Activated CD8-positive, alpha-beta memory T cell treated with anti-CD3 and anti-CD28 coated beads, Interleukin-2, amount 50 U/mL, for 48 hours (primary cell): ENCODE results near the gene HSCB.
"Not testable (repeated sequence)": the region's sequence is repeated elsewhere in the genome, so short reads cannot be mapped to it uniquely, and the experiment has no call there.

Source experiments
- DNase-seq: peaks from one replicate; pipeline ENCODE4 v3.0.0-alpha.2; 2020

Gene HSCB

DNA sequence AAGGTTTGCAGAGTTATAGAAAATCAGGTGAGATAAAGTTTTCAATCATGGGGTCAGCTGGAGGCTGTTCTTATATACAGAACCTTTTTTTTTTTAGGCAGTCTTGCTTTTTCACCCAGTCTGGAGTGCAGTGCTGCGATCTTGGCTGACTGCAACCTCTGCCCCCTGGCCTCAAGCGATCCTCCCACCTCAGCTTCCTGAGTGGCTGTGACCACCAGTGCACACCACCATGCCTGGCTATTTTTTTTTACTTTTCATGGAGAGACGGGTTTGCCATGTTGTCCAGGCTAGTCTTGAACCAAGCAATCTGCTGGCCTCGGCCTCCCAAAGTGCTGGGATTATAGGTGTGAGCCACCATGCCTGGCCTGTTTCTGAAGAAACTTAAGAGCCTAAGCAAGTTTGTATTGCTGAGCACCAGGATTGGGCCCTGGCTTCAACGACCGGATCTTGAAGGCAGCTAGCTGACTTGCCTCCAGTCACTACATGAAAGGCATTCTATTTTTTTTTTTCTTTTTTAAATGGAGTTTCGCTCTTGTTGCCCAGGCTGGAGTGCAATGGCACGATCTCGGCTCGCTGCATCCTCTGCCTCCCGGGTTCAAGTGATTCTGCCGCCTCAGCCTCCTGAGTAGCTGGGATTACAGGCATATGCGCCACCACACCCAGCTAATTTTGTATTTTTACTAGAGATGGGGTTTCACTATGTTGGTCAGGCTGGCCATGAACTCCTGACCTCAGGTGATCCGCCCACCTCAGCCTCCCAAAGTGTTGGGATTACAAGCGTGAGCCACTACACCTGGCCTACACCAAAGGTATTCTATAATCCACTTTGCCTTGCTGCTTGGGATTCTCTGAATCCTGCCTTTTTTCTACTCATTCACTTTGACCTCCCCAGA, 50.9 kb downstream of the HSCB start:
- no peak for DNase-seq

DNA sequence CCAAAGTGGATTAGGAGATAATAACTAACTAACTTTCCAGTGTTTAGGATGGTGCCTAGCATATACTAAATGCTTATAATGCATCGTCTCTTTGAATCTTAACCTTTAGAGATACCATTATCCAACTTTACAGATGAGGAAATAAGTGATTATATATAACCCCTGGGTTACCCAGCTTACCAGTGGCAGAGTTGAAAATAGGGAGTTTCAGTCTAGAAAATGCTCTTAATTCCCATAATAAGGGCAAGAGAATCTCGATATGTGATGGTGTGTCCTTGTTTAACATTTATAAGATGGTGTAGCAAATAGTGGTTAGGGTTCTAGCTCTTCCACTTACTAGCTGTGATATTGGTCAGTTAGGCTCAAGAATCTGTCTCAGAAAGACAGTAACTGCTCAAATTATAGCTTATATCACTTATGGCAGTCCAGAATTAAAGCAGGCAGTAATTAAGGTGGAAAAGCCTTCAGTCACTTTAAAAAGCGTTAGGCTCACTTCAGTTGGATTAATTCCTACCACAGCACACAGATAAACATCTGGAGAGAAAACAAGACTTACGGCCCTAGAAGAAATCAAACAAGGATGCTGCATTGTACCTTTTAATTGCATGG, 52.2 kb downstream of the HSCB start:
- no peak for DNase-seq

DNA sequence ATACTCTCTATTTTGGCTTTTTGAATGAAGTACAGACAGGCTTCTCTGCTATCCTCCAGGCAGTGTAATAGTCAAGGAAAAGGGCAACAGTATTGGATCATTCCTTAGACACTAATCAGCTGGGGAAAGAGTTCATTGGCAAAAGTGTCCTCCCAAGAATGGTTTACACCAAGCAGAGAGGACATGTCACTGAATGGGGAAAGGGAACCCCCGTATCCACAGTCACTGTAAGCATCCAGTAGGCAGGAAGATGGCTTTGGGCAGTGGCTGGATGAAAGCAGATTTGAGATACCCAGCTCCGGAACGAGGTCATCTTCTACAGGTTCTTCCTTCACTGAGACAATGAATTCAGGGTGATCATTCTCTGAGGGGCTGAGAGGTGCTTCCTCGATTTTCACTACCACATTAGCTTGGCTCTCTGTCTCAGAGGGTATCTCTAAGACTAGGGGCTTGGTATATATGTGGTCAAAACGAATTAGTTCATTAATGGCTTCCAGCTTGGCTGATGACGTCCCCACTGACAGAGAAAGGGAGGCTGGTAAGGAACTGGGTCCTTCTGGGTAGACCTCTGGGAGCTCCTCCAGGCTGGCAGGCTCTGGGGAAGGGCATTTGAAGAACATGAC, 53.3 kb downstream of the HSCB start:
- DNase-seq: no peak

DNA sequence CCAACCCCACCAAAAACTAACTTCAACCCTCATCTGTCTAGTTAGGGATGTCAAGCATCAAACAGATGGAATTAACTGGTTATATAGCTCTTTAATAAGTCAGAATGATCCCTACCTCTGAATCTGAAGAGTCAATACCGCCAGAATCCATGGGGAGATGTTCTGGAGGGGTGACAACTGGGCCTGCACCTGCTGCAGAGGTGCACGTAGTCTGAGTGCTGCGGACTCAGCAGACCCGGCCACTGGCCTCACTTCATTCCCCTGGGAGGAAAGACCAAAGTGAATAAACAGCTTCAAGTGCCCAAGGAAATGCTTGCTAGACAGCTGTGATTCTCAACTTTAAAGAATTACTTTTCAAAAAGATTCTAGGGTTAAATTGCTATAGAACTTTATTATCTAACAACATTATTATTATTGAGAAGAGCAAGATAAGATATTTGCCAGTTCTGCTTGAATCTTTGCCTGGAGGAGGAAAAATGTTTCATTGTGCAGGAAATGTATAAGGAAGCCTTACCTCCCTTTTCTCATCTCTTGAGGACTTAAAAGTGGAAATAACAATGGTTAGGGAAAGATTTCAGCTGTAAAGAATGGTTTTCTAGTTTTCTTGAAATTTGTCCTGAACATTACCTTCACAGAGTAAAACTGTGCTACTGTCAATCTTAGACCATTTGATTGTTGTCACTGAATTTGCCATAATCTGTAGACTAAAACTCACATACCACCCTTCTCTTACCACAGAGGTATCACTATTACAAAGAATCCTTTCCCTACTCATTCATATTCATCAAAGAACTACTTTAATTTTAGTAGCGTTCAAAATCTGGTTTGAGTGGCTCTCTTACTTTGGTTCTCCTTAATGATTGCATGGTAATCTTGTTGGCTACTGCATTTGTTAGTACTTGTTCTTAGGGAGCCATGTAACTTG, 54.4 kb downstream of the HSCB start:
- no peak for DNase-seq

DNA sequence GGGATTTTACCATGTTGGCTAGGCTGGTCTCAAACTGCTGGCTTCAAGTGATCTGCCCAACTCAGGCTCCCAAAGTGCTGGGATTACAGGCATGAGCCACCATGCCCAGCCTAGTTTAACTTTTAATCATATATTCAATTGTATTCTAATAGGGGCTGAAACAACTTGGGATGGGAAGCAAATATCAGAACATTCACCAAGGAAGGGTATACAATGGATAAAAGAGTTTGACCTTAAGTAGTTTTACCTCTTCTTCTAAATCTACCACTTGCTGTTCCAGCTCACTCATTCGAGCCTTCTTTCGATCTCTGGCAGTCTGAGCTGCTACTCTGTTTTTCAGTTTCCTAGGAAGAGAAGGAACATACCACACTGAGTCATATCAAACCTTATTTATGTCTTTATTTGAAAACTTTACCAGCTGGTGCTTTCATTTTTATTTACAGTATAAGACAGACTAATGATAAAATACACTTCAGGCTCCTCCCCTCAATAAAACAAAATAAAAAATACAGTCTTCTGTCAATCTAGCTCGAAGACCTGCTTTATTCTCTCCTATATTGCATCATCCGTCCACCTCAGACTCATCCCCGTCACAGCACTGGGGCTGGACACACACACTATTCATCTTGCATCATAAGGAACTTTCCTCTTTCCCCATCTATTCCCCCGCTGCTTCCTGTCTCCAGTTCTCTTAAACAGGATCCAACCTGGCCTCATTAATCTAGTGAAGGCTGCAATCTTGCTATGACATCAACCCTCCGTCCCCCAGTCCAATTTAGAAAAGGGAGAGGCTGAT, 57.2 kb downstream of the HSCB start:
- peak; percentile 65 for DNase-seq

DNA sequence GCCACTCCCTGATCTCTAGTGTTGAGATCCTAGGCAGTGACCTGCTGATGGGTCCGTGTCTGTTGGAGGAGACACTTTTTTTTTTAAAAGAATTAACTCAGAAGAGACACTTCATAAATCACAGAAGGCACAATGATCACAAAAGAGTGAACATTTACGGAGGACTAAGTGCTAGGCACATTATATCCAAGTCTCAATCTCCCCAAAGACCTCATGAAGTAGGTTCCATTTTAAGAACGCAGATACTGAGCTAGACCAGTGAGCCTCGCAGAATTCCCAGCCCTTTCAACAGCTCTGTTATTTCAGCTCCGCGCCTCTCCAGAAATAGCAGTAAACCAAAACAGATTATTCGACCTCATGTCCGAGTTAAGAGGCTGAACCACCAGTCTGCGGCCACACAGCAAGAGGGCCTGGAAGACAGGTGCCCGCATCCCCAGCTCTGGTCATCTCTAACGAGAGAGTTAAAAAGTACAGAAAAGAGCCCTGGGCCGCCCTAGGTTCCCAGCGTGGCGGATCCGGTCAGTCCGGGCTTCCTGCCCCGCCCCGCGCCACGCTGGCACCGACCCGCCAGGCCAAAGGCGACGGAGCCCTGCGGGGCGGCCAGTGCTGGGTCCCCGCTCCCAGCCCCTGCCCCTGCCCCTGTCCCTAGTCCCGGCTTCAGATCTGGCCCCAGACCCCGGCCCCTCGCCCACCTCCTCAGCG, 57.9 kb downstream of the HSCB start:
- peak; percentile 76 for DNase-seq

DNA sequence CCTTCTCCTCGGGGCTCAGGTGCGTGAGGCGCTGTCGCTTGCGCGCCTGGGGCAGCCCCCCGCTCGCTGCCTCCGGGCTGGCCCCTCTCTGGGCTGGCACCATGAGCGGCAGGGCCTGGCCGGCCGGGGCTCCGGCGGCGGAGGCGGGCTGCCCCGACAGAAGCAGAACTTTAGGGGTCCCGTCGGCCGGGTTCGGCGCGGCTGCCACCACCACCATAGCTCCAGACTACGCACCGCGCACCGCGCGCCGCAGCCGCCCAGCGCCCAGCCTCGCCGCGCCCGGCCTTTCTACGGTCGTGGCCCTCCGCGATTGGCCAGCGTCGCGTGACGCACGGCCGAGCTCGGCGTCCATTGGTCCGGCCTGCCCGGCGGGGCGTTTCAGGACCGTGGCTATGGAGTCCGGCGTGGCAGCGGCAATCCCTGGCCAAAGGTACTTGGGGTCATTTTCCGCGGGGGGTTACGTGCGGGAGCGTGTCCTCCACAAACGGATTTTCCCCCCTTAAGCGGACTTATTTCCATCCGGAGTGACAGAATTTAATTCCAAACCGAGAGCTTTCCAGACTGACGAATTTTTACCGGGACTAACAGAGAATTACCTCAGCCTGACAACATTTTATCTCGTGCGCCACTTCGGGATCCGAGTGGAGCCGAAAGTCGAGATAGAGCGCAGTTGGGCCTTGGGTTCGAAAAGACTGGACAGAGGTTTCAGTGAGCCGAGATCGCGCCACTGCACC, 58.6 kb downstream of the HSCB start, which contains the start of gene XBP1:
Gene XBP1, minus strand, starts transcription at position 262 of the 734 bp plus-strand sequence.
- DNase-seq: peak; percentile 97

DNA sequence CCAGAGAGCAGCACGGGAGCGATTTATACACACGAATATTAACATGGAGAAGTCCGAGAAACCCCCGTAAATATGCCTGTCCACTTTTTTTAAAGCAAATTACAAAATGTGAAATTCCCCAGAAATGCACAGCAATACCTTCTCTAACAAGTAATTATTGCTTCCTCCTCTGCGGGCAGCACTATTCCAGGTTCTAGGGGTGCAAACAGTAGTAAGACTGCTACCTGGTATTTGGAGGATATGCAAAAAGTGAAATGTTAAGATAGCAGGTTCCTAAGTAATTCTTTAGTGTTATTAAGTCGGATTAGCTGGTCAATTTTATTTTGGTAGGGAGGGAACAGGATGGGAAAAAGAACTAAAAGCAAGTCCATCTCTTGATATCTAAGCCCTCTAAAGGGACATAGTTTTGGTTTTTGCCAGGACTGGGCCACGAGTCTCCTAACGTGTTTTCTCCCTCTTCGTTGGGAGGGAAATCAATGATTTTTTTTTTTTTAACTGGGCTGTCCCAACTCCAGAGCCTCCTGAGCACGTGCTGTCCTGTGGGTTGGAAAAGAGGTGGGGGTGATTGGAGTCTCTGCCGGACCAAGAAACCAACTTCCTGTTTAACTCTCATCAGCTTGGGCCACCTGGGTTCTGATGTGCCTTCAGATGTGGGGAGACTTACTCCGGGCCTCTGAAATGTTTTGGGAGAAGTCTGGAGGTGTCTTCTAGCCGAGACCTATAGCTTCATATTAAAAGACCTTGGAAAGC, 60.2 kb downstream of the HSCB start:
- no peak for DNase-seq

DNA sequence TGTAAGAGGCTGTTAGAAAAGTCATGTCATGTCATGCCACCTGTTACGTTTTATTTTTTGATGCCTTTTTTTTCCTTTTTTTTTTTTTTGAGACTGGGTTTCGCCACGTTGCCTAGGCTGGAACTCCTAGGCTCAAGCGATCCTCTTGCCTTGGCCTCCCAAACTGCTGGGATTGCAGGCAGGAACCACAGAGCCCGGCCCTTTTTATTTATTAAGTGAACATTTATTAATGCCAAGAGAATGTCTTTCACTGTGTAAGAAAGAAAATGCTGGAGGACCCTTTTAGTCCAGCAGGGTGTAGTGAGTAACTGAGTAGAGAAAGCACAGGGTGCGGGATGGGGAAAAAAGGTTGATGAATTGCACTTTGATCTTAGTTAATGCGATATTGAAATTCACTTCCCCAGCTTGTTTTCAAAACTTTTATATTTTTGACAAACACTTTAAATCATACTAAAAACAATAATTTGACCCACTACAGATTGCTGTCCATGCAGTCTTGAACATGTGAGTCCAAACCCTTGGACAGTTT, 60.8 kb downstream of the HSCB start:
- DNase-seq: no peak

DNA sequence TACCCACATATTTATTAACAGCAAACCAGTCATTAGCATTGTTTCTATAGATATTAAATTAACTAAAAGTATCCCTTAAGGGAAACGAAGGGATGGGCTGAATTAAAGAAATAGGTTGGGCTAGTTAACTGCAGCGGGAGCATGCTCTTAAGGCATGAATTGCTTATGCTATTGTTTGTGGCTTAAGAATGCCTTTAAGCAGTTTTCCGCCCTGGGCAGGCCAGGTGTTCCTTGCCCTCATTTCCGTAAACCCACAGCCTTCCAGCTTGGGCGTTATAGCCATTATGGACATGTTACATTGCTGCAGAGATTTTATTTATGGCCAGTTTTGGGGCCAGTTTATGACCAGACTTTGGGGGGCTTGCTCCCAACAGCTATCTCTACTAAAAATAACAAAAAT, 63.6 kb downstream of the HSCB start:
- DNase-seq: not testable (repeated sequence)
